ENCODE results near the gene LRRC25. TPM values are rescaled to one million over a fixed set of nuclear protein-coding genes. Genes with fewer than 3 reads are reported as not detected.

LRRC25 gene
- total RNA-seq, 2 donors from 2014 or later: 1.6 to 5.5 TPM

GRCh38 chr19:18389726-18390064, 7.7 kb downstream of the LRRC25 start:
- H3K36me3 ChIP-seq: no peaks in the 10 kb centered on the region
- intact Hi-C loops (cut with DNase I): loop anchor here (5.0 kb wide), 1 partner anchor 32 kb away; no protein-coding TSS in a partner anchor
- peaks cover 3% of the 10 kb centered on the region for H3K4me1 ChIP-seq (replicated peaks)
- no peak overlapping the region for H3K4me3 ChIP-seq
- no peaks in the 10 kb centered on the region for H3K9me3 ChIP-seq
- no peak overlapping the region for H3K27ac ChIP-seq
- H3K27me3 ChIP-seq (replicated peaks; ENCODE audit: insufficient read depth): no peaks in the 10 kb centered on the region
- TF ChIP-seq POLR2AphosphoS5 (IDR thresholded peaks at IDR 0.05) (no peak), POLR2A (IDR thresholded peaks at IDR 0.05) (no peak)
- TF ChIP-seq, protein P1, sequence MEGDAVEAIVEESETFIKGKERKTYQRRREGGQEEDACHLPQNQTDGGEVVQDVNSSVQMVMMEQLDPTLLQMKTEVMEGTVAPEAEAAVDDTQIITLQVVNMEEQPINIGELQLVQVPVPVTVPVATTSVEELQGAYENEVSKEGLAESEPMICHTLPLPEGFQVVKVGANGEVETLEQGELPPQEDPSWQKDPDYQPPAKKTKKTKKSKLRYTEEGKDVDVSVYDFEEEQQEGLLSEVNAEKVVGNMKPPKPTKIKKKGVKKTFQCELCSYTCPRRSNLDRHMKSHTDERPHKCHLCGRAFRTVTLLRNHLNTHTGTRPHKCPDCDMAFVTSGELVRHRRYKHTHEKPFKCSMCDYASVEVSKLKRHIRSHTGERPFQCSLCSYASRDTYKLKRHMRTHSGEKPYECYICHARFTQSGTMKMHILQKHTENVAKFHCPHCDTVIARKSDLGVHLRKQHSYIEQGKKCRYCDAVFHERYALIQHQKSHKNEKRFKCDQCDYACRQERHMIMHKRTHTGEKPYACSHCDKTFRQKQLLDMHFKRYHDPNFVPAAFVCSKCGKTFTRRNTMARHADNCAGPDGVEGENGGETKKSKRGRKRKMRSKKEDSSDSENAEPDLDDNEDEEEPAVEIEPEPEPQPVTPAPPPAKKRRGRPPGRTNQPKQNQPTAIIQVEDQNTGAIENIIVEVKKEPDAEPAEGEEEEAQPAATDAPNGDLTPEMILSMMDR (IDR thresholded peaks at IDR 0.05): no peak
- DNase-seq (ENCODE audit: low spot score): no peak

GRCh38 chr19:18388960-18389725, 8.3 kb downstream of the LRRC25 start:
- Histone ChIP-seq H3K27ac (peak overlapping the region; percentile 72 to 80), H3K9me3 (no peaks in the 10 kb centered on the region), H3K4me3 (peak overlapping the region in 1 of 2 donors; percentile 32), H3K36me3 (no peaks in the 10 kb centered on the region), H3K27me3 (replicated peaks; ENCODE audit: insufficient read depth) (no peaks in the 10 kb centered on the region), H3K4me1 (replicated peaks) (peaks cover 3% of the 10 kb centered on the region)
- no peak for TF ChIP-seq POLR2A (IDR thresholded peaks at IDR 0.05)
- TF ChIP-seq, protein P1 (IDR thresholded peaks at IDR 0.05): no peak
- no peak for TF ChIP-seq POLR2AphosphoS5 (IDR thresholded peaks at IDR 0.05)
- WGBS: 85% methylated on average over 13 of the region's 13 CpGs
- intact Hi-C loops (cut with DNase I): no loop called here
- DNase-seq (ENCODE audit: low spot score): no peak

DNA sequence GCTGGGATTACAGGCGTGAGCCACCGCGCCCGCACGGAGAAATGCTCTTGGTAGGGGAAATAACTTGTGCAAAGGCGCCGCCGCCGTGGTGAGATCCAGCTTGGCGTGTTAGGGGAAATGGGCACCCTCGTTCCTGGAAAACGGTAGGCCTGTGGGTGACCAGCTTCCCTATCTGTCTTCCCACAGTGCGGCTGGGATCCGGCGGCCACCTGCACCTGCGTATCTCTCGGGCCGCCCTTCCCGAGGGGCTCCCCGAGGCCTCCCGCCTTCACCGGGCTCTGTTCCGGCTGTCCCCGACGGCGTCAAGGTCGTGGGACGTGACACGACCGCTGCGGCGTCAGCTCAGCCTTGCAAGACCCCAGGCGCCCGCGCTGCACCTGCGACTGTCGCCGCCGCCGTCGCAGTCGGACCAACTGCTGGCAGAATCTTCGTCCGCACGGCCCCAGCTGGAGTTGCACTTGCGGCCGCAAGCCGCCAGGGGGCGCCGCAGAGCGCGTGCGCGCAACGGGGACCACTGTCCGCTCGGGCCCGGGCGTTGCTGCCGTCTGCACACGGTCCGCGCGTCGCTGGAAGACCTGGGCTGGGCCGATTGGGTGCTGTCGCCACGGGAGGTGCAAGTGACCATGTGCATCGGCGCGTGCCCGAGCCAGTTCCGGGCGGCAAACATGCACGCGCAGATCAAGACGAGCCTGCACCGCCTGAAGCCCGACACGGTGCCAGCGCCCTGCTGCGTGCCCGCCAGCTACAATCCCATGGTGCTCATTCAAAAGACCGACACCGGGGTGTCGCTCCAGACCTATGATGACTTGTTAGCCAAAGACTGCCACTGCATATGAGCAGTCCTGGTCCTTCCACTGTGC, 9.1 kb downstream of the LRRC25 start:
- DNase-seq (ENCODE audit: low spot score): peak; percentile 80
- intact Hi-C loops (cut with DNase I): no loop called here

GRCh38 chr19:18386543-18387271, 10.7 kb downstream of the LRRC25 start:
- H3K36me3 ChIP-seq: no peaks in the 10 kb centered on the region
- WGBS: 71% methylated on average over 14 of the region's 14 CpGs
- intact Hi-C loops (cut with DNase I): no loop called here
- no peaks in the 10 kb centered on the region for H3K27me3 ChIP-seq (replicated peaks; ENCODE audit: insufficient read depth)
- no peaks in the 10 kb centered on the region for H3K9me3 ChIP-seq
- peak overlapping the region; percentile 19 to 32 for H3K4me3 ChIP-seq
- TF ChIP-seq POLR2AphosphoS5 (IDR thresholded peaks at IDR 0.05): no peak
- peaks cover 3% of the 10 kb centered on the region for H3K4me1 ChIP-seq (replicated peaks)
- peak; percentile 31 for DNase-seq (ENCODE audit: low spot score)
- peak overlapping the region; percentile 72 to 79 for H3K27ac ChIP-seq

More for the DNA sequence above, 9.1 kb downstream of the LRRC25 start:
- H3K4me1 ChIP-seq (replicated peaks): peaks cover 3% of the 10 kb centered on the region
- WGBS: 15% methylated on average over 68 of the region's 86 CpGs
- H3K9me3 ChIP-seq: no peaks in the 10 kb centered on the region
- peak overlapping the region; percentile 72 to 80 for H3K27ac ChIP-seq
- TF ChIP-seq, protein P1 (IDR thresholded peaks at IDR 0.05): peak; percentile 99 to 100 (median 99)
- peak; percentile 79 for TF ChIP-seq POLR2AphosphoS5 (IDR thresholded peaks at IDR 0.05)
- peak; percentile 58 for TF ChIP-seq POLR2A (IDR thresholded peaks at IDR 0.05)
- H3K4me3 ChIP-seq: peak overlapping the region; percentile 21 to 32
- no peaks in the 10 kb centered on the region for H3K27me3 ChIP-seq (replicated peaks; ENCODE audit: insufficient read depth)
- H3K36me3 ChIP-seq: no peaks in the 10 kb centered on the region

All from prostate gland (tissue), 2 donors.